HepG2 (cell line): Measurements from ENCODE around the gene DLG2. TPM values are rescaled to one million over a fixed set of nuclear protein-coding genes. Genes with fewer than 3 reads are reported as not detected.
A peak's percentile ranks its signal among the peaks of the same experiment; 100 is the strongest.

ENCODE experiments used
- ARID2 ChIP-seq: sonication (generic); formaldehyde crosslinking; IDR thresholded peaks from 2 replicates; pipeline ENCODE4 v1.8.1; 2022; ENCODE audit warnings: mild to moderate bottlenecking, missing genetic modification reagents, borderline replicate concordance
- ARNTL ChIP-seq: sonication (generic); formaldehyde crosslinking; IDR thresholded peaks from 2 replicates; pipeline ENCODE4 v1.4.0; 2020; ENCODE audit warnings: mild to moderate bottlenecking, missing genetic modification reagents
- CEBPB ChIP-seq: IDR thresholded peaks from 2 replicates; pipeline ENCODE4 v1.6.1; 2011; ENCODE audit warnings: low read depth, low read length, improper control_type of control experiment, borderline replicate concordance
- FOSL2 ChIP-seq: sonication (generic); formaldehyde crosslinking; IDR thresholded peaks from 2 replicates; pipeline ENCODE4 v1.4.0; 2020; ENCODE audit warnings: missing genetic modification reagents
- MED1 ChIP-seq: sonication (generic); formaldehyde crosslinking; IDR thresholded peaks from 2 replicates; pipeline ENCODE4 v1.4.0; 2020; ENCODE audit warnings: missing genetic modification reagents
- NR3C1 ChIP-seq: sonication (generic); formaldehyde crosslinking; IDR thresholded peaks from 2 replicates; pipeline ENCODE4 v1.4.0; 2020; ENCODE audit warnings: missing genetic modification reagents
- RBM22 ChIP-seq: fragments of 200-400 bp; formaldehyde crosslinking; optimal IDR thresholded peaks from 2 replicates; pipeline ENCODE3; 2017; ENCODE audit warnings: mild to moderate bottlenecking, low read length, moderate library complexity
- RCOR2 ChIP-seq: IDR thresholded peaks from 2 replicates; pipeline ENCODE4 v1.6.1; 2016; ENCODE audit warnings: missing biosample characterization, missing genetic modification reagents
- RFXANK ChIP-seq: IDR thresholded peaks from 2 replicates; pipeline ENCODE4 v1.6.1; 2016
- TARDBP ChIP-seq: sonication (generic); formaldehyde crosslinking; IDR thresholded peaks from 2 replicates; pipeline ENCODE4 v1.8.0; 2022; ENCODE audit warnings: mild to moderate bottlenecking, missing genetic modification reagents
- YEATS2 ChIP-seq: sonication (generic); formaldehyde crosslinking; IDR thresholded peaks from 2 replicates; pipeline ENCODE4 v1.4.0; 2020; ENCODE audit warnings: missing genetic modification reagents, borderline replicate concordance
- ZBTB14 ChIP-seq: sonication (generic); formaldehyde crosslinking; IDR thresholded peaks from 2 replicates; pipeline ENCODE4 v1.4.0; 2020; ENCODE audit warnings: missing genetic modification reagents
- ZBTB3 ChIP-seq: sonication (generic); formaldehyde crosslinking; IDR thresholded peaks from 2 replicates; pipeline ENCODE4 v1.4.0; 2020; ENCODE audit warnings: low read depth, mild to moderate bottlenecking, moderate library complexity, missing genetic modification reagents, borderline replicate concordance
- ZKSCAN1 ChIP-seq: fragments of 150-350 bp; IDR thresholded peaks from 2 replicates; pipeline ENCODE4 v1.6.1; 2014; ENCODE audit warnings: low read length
- ZNF180 ChIP-seq: sonication (generic); formaldehyde crosslinking; IDR thresholded peaks from 2 replicates; pipeline ENCODE4 v1.4.0; 2020; ENCODE audit warnings: low read depth, missing genetic modification reagents, borderline replicate concordance
- ZNF234 ChIP-seq: sonication (generic); formaldehyde crosslinking; conservative IDR thresholded peaks from 2 replicates; pipeline ENCODE4 v1.5.1; 2020; ENCODE audit warnings: mild to moderate bottlenecking, missing genetic modification reagents
- ZNF33B ChIP-seq: sonication (generic); formaldehyde crosslinking; IDR thresholded peaks from 2 replicates; pipeline ENCODE4 v1.5.1; 2020; ENCODE audit warnings: mild to moderate bottlenecking, missing genetic modification reagents
- ZNF350 ChIP-seq: sonication (generic); formaldehyde crosslinking; IDR thresholded peaks from 2 replicates; pipeline ENCODE4 v1.4.0; 2020; ENCODE audit warnings: mild to moderate bottlenecking, low read depth, missing genetic modification reagents, borderline replicate concordance
- ZNF354B ChIP-seq: sonication (generic); formaldehyde crosslinking; IDR thresholded peaks from 2 replicates; pipeline ENCODE4 v1.8.0; 2022; ENCODE audit warnings: mild to moderate bottlenecking, missing genetic modification reagents
- ZNF510 ChIP-seq: sonication (generic); formaldehyde crosslinking; IDR thresholded peaks from 2 replicates; pipeline ENCODE4 v1.4.0; 2020; ENCODE audit warnings: low read depth, mild to moderate bottlenecking, missing genetic modification reagents
- ZNF629 ChIP-seq: sonication (generic); formaldehyde crosslinking; conservative IDR thresholded peaks from 2 replicates; pipeline ENCODE4 v1.5.0; 2020; ENCODE audit warnings: missing genetic modification reagents
- ZNF644 ChIP-seq: IDR thresholded peaks from 2 replicates; pipeline ENCODE4 v1.6.1; 2016; ENCODE audit warnings: low read depth
- ZNF766 ChIP-seq: sonication (generic); formaldehyde crosslinking; IDR thresholded peaks from 2 replicates; pipeline ENCODE4 v1.5.0; 2020; ENCODE audit warnings: missing genetic modification reagents, borderline replicate concordance
- ZNF772 ChIP-seq: sonication (generic); formaldehyde crosslinking; IDR thresholded peaks from 2 replicates; pipeline ENCODE4 v1.5.0; 2020; ENCODE audit warnings: mild to moderate bottlenecking, missing genetic modification reagents
- ZNF841 ChIP-seq: sonication (generic); formaldehyde crosslinking; IDR thresholded peaks from 2 replicates; pipeline ENCODE4 v1.8.1; 2023; ENCODE audit warnings: missing genetic modification reagents, borderline replicate concordance
- ZSCAN9 ChIP-seq: IDR thresholded peaks from 2 replicates; pipeline ENCODE4 v1.6.1; 2016; ENCODE audit warnings: borderline replicate concordance
- polyA plus RNA-seq, 8 experiments: library from polyadenylated mRNA; depleted of rRNA in 3 of 8; stranded (reverse) in 7 of 8; unstranded in 1 of 8; fragments of >200 nt; fragmentation: Illumina TruSeq in 4 of 8; extraction: Trizol in 4 of 8; gene quantifications; 2 replicates each; pipeline versions ENCODE4 v1.2.1 to v1.2.3, GENCODE V29; 2011 to 2016; ENCODE audit warnings: low read depth in 4 of 8, missing spikeins in 1 of 8, mixed read lengths in 1 of 8; ENCODE audit not compliant: insufficient read depth in 1 of 8
- total RNA-seq, 5 experiments: library from RNA; depleted of rRNA; stranded (reverse); fragments of >200 nt; fragmentation: Illumina TruSeq; extraction: Trizol; gene quantifications; 2 replicates each; pipeline ENCODE4 v1.2.3, GENCODE V29; 2016; ENCODE audit warnings: low read depth in 1 of 5
- TF ChIP-seq, protein P1 (sequence below): sonication (generic); formaldehyde crosslinking; IDR thresholded peaks from 2 replicates; pipeline ENCODE4 v1.4.0; 2020; ENCODE audit warnings: mild to moderate bottlenecking, low read depth, missing genetic modification reagents
- TF ChIP-seq, protein P2 (sequence below): sonication (generic); formaldehyde crosslinking; IDR thresholded peaks from 2 replicates; pipeline ENCODE4 v1.4.0; 2020; ENCODE audit warnings: mild to moderate bottlenecking, missing genetic modification reagents

DLG2 gene
- total and polyA plus RNA-seq, 2 of the 13 experiments (the other 11 are each of a cell fraction or from before 2014, with no cell fraction given), result 0.46 to 1.0 TPM

DNA sequence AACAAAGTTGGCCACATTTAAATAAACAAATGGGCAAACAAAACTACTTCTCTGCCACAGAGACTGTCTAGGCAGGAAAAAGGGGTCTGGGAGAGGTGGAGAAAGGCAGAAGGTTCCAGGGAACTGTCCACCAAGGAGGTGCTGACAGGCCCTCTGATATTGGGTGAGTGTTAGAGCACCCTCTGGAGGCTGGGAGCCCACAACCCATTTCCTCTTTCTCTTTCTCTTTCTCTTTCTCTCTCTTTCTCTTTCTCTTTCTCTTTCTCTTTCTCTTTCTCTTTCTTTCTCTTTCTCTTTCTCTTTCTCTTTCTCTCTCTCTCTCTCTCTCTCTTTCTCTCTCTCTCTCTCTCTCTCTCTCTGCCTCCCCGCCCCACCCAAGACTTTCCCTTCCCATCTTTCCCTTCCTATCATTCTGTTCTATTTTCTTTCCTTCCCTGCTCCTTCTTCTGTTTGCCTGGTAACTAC lies 912.8 kb downstream of the DLG2 start (continued):
- TF ChIP-seq, protein P1, sequence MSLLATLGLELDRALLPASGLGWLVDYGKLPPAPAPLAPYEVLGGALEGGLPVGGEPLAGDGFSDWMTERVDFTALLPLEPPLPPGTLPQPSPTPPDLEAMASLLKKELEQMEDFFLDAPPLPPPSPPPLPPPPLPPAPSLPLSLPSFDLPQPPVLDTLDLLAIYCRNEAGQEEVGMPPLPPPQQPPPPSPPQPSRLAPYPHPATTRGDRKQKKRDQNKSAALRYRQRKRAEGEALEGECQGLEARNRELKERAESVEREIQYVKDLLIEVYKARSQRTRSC (CRISPR knock-in tag), result no peak
- TF ChIP-seq YEATS2 (CRISPR knock-in tag) (no peak), ZBTB14 (CRISPR knock-in tag) (no peak), ZNF354B (CRISPR knock-in tag) (no peak), NR3C1 (CRISPR knock-in tag) (no peak), ZNF772 (no peak), ZNF644 (CRISPR knock-in tag) (0 out of 2 replicates have a peak, but pooled peaks have one; percentile 51), ZNF234 (CRISPR knock-in tag) (no peak), ZNF766 (CRISPR knock-in tag) (no peak), ZBTB3 (CRISPR knock-in tag) (no peak), ZNF350 (CRISPR knock-in tag) (no peak), ZNF510 (CRISPR knock-in tag) (no peak), ARID2 (CRISPR knock-in tag) (no peak), ZNF841 (no peak), ZNF629 (no peak), ZNF33B (no peak), CEBPB (no peak), ZKSCAN1 (no peak), RCOR2 (no peak), RBM22 (no peak), RFXANK (no peak), MED1 (CRISPR knock-in tag) (peak; percentile 22; the same call in 1 of the 2 replicates), ARNTL (no peak), ZNF180 (no peak), TARDBP (CRISPR knock-in tag) (no peak), ZSCAN9 (CRISPR knock-in tag) (peak; percentile 74), FOSL2 (CRISPR knock-in tag) (0 out of 2 replicates have a peak, but pooled peaks have one; percentile 19)
- TF ChIP-seq, protein P2, sequence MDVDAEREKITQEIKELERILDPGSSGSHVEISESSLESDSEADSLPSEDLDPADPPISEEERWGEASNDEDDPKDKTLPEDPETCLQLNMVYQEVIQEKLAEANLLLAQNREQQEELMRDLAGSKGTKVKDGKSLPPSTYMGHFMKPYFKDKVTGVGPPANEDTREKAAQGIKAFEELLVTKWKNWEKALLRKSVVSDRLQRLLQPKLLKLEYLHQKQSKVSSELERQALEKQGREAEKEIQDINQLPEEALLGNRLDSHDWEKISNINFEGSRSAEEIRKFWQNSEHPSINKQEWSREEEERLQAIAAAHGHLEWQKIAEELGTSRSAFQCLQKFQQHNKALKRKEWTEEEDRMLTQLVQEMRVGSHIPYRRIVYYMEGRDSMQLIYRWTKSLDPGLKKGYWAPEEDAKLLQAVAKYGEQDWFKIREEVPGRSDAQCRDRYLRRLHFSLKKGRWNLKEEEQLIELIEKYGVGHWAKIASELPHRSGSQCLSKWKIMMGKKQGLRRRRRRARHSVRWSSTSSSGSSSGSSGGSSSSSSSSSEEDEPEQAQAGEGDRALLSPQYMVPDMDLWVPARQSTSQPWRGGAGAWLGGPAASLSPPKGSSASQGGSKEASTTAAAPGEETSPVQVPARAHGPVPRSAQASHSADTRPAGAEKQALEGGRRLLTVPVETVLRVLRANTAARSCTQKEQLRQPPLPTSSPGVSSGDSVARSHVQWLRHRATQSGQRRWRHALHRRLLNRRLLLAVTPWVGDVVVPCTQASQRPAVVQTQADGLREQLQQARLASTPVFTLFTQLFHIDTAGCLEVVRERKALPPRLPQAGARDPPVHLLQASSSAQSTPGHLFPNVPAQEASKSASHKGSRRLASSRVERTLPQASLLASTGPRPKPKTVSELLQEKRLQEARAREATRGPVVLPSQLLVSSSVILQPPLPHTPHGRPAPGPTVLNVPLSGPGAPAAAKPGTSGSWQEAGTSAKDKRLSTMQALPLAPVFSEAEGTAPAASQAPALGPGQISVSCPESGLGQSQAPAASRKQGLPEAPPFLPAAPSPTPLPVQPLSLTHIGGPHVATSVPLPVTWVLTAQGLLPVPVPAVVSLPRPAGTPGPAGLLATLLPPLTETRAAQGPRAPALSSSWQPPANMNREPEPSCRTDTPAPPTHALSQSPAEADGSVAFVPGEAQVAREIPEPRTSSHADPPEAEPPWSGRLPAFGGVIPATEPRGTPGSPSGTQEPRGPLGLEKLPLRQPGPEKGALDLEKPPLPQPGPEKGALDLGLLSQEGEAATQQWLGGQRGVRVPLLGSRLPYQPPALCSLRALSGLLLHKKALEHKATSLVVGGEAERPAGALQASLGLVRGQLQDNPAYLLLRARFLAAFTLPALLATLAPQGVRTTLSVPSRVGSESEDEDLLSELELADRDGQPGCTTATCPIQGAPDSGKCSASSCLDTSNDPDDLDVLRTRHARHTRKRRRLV (CRISPR knock-in tag), result no peak
